Tibial artery (tissue), 4 donors: ENCODE data around the gene FARS2.

ENCODE experiments used
- DNase-seq, 2 donors: peaks; one replicate each; pipeline ENCODE4 v3.0.0-alpha.2; 2019
- H3K27ac ChIP-seq, 2 donors: fragments of 200-600 bp; sonication (generic) in 1 of 2; 1 replicate in 1 of 2; 2 replicates in 1 of 2; pipeline ENCODE4 v1.5.1; 2018 to 2019; ENCODE audit warnings: mild to moderate bottlenecking in 1 of 2
- H3K27me3 ChIP-seq, 2 donors: fragments of 200-600 bp; sonication (generic) in 1 of 2; one replicate each; pipeline versions ENCODE4 v1.5.1 to v1.6.0; 2016 to 2019
- H3K36me3 ChIP-seq, 3 donors: fragments of 200-600 bp; sonication (generic) in 2 of 3; one replicate each; pipeline ENCODE4 v1.5.1; 2016 to 2019; ENCODE audit warnings: mild to moderate bottlenecking in 2 of 3
- H3K4me1 ChIP-seq, 4 donors: fragments of 200-600 bp; sonication (generic) in 2 of 4; 1 replicate in 3 of 4; 2 replicates in 1 of 4; pipeline ENCODE4 v1.5.1; 2016 to 2019
- H3K4me3 ChIP-seq, 2 donors: fragments of 200-600 bp; sonication (generic) in 1 of 2; 1 replicate in 1 of 2; 2 replicates in 1 of 2; pipeline ENCODE4 v1.5.1; 2018 to 2019; ENCODE audit warnings: mild to moderate bottlenecking in 2 of 2
- H3K9me3 ChIP-seq, 3 donors: fragments of 200-600 bp; sonication (generic) in 1 of 3; one replicate each; pipeline ENCODE4 v1.5.1; 2016 to 2019
- intact Hi-C: fragments of 100-400 bp; cut with DNase I; formaldehyde crosslinking; loops from one replicate; pipeline ENCODE4 v1.15.0; 2023; ENCODE audit warnings: low total_unique reads
- TF ChIP-seq, protein P1 (sequence below), 2 experiments: fragments of 200-600 bp in 1 of 2; fragments of 450-650 bp in 1 of 2; IDR thresholded peaks; one replicate each; pipeline ENCODE4 v1.5.1; 2017 to 2019; ENCODE audit warnings: antibody characterized with exemption in 2 of 2, mild to moderate bottlenecking in 1 of 2, moderate library complexity in 1 of 2

FARS2 gene

DNA sequence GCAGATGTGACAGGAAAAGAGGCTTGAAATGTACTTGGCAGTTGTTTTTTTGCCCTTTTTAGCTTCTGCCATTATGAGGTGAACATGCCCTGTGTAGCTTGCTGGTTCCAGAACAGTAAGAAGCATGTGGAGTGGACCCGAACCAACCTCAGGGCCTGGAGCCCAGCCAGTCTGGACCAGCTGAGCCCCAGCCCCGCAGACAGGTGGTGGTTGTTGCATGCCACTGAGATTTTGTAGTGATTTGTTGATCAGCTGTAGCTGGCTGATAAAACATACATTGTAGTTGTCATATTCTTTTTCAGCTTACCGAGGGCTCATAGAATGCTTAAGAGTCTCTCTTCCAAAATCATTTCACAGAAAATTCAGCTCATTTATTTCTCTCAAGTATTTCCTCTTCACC lies 182.2 kb downstream of the FARS2 start:
- TF ChIP-seq, protein P1, sequence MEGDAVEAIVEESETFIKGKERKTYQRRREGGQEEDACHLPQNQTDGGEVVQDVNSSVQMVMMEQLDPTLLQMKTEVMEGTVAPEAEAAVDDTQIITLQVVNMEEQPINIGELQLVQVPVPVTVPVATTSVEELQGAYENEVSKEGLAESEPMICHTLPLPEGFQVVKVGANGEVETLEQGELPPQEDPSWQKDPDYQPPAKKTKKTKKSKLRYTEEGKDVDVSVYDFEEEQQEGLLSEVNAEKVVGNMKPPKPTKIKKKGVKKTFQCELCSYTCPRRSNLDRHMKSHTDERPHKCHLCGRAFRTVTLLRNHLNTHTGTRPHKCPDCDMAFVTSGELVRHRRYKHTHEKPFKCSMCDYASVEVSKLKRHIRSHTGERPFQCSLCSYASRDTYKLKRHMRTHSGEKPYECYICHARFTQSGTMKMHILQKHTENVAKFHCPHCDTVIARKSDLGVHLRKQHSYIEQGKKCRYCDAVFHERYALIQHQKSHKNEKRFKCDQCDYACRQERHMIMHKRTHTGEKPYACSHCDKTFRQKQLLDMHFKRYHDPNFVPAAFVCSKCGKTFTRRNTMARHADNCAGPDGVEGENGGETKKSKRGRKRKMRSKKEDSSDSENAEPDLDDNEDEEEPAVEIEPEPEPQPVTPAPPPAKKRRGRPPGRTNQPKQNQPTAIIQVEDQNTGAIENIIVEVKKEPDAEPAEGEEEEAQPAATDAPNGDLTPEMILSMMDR (IDR thresholded peaks at IDR 0.05) = no peak
- Histone ChIP-seq H3K27ac (no peak overlapping the region), H3K27me3 (no peaks in the 10 kb centered on the region), H3K4me3 (no peak overlapping the region), H3K4me1 (peaks cover 0 to 12% (median 2%) of the 10 kb centered on the region in 4 donors), H3K36me3 (no peaks in the 10 kb centered on the region), H3K9me3 (no peaks in the 10 kb centered on the region)
- DNase-seq = no peak
- intact Hi-C loops = no loop called here

DNA sequence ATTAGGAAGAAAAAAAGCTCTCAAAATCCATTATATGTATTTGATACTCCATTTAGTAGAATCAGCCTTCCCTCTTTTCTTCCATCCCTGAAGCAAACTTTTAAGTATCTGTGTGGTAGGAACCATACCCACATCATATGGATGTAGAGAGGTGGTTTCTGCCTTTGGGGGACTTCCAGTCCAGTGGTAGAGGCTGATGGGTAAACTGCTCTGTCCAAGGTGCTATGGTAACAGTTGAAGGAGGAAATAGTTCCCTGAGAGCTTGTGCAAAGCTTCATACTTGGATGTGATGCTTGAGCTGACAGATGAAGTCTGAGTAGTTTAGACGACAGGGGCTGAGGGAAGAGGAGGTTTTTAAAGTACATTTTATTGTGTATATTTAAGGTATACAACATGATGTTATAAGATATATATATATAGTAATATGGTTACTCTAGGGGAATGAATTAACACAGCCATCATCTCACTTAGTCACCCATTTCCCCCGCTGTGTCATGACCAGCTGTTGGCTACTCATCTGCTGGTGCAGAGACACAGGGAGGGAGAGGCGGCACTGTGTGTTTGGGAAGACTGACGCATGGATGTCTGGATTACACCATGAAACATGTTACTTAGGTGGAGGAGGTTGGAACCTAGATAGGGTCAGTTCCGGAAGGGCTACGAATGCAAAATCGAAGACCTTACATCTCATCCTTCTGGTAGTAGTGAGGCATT lies 185.2 kb downstream of the FARS2 start:
- Histone ChIP-seq H3K27me3 (no peaks in the 10 kb centered on the region), H3K36me3 (no peaks in the 10 kb centered on the region), H3K9me3 (no peaks in the 10 kb centered on the region), H3K27ac (no peak overlapping the region), H3K4me3 (no peak overlapping the region), H3K4me1 (peaks cover 0 to 12% (median 2%) of the 10 kb centered on the region in 4 donors)
- TF ChIP-seq, protein P1 (IDR thresholded peaks at IDR 0.05) = no peak
- no peak for DNase-seq
- intact Hi-C loops = no loop called here

DNA sequence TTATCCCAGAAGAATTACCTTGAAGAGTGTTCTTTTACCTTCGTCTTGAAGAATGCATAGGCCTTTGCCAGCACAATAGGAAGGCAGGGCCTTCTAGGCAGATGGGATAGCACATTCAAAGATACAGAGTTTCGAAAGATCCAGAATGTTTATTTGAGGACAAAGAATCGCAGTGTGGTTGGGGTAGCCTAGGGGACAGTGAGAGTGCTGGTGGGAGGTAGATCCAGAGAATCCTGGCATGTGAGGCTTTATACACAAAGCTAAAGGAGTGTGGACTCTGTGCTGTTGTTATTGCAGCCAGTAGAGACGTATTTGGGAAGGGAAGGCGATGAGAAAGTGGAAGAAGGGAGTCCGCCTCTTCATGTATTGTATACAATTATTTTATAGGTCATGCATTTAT lies 186.6 kb downstream of the FARS2 start:
- H3K27me3 ChIP-seq = no peaks in the 10 kb centered on the region

DNA sequence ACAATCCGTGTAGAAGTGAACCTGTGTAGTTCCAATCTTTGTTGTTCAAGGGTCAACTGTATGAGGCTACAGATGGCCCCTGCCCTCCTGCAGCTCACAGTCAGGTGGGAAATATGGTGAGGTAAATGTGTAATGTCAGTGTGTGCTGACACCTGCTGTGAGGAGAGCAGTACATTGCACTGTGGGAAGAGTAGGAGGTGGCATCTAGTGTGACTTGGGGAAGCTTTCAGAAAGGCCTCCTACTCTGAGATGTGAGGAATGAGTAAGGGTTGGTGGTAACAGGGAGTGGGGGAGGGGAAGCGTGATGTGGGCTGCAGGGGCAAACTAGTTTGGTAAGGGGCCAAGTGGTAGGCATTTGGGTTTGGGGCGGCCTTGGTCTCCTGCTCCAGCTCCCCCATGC lies 188.8 kb downstream of the FARS2 start:
- DNase-seq = no peak
- no peak overlapping the region for H3K27ac ChIP-seq
- no peaks in the 10 kb centered on the region for H3K36me3 ChIP-seq
- H3K4me1 ChIP-seq = no peaks in the 10 kb centered on the region
- H3K27me3 ChIP-seq = no peaks in the 10 kb centered on the region
- H3K9me3 ChIP-seq = no peaks in the 10 kb centered on the region
- no peak overlapping the region for H3K4me3 ChIP-seq
- intact Hi-C loops = no loop called here
- TF ChIP-seq, protein P1 (IDR thresholded peaks at IDR 0.05) = no peak

More for the DNA sequence above, 186.6 kb downstream of the FARS2 start:
- Histone ChIP-seq H3K27ac (no peak overlapping the region), H3K9me3 (no peaks in the 10 kb centered on the region), H3K36me3 (no peaks in the 10 kb centered on the region), H3K4me3 (no peak overlapping the region), H3K4me1 (peaks cover 0 to 8% (median 2%) of the 10 kb centered on the region in 4 donors)
- no peak for DNase-seq
- intact Hi-C loops = no loop called here
- TF ChIP-seq, protein P1 (IDR thresholded peaks at IDR 0.05) = no peak

DNA sequence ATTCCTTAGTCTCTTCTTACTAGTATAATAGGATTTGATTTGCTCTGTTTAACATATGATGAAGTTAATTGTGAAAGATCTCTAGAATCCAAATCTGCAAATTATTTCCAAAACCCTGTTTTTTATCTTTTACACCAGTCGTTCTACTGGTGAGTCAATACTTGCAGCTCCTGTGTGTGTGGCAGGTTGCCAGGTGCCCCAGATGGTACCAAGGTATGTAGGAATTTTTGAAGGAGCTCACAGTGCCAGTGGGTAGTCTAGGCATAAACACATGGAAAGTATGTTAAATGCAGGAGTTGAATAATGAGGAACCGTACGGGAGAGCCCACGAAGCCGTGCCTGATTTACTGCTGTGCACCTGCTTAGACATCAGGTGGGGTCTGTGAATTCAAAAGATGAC lies 192.2 kb downstream of the FARS2 start:
- Histone ChIP-seq H3K9me3 (no peaks in the 10 kb centered on the region), H3K4me1 (peaks cover 0 to 8% (median 3%) of the 10 kb centered on the region in 4 donors), H3K27ac (no peak overlapping the region), H3K4me3 (no peak overlapping the region), H3K27me3 (no peaks in the 10 kb centered on the region), H3K36me3 (no peaks in the 10 kb centered on the region)
- TF ChIP-seq, protein P1 (IDR thresholded peaks at IDR 0.05) = no peak
- intact Hi-C loops = no loop called here
- no peak for DNase-seq
